CD4-positive, alpha-beta T cell (primary cell): ENCODE results near the gene LLCFC1. TPM values are rescaled to one million over a fixed set of nuclear protein-coding genes. Genes with fewer than 3 reads are reported as not detected.

ENCODE experiments used
- ATAC-seq: fragments of 200-7000 bp; cut with Tn5 transposase; one replicate; pipeline ENCODE4 v1.10.0; 2022; ENCODE audit warnings: mild to moderate bottlenecking; ENCODE audit not compliant: poor library complexity
- CTCF ChIA-PET: fragments of 350-600 bp; sonication (Branson Sonifier 250); formaldehyde crosslinking; loops from one replicate; lab custom pipeline; 2021; ENCODE audit warnings: antibody characterized with exemption, inconsistent platforms; lab: Charles Lee
- POLR2A ChIA-PET: fragments of 350-600 bp; sonication (Branson Sonifier 250); formaldehyde crosslinking; loops from one replicate; lab custom pipeline; 2021; ENCODE audit warnings: antibody characterized with exemption, inconsistent platforms; lab: Charles Lee
- DNase-seq, 14 experiments: peaks; one replicate each; pipeline ENCODE4 v3.0.0-alpha.2; 2013 to 2020; ENCODE audit warnings: mixed read lengths in 2 of 14
- H3K27ac ChIP-seq, 2 donors: one replicate each; pipeline versions ENCODE4 v1.5.1 to v1.7.0; 2013; ENCODE audit warnings: low read length in 2 of 2, low read depth in 1 of 2, mild to moderate bottlenecking in 1 of 2
- H3K27me3 ChIP-seq, 2 experiments: 1 replicate in 1 of 2; 2 replicates in 1 of 2; pipeline versions ENCODE4 v1.6.1 to v1.7.0; 2013; ENCODE audit warnings: low read length in 2 of 2, control low read depth in 1 of 2, mild to moderate bottlenecking in 1 of 2, moderate library complexity in 1 of 2; ENCODE audit not compliant: insufficient read depth in 2 of 2, control insufficient read depth in 1 of 2
- H3K36me3 ChIP-seq: one replicate; pipeline ENCODE4 v1.6.1; 2013; ENCODE audit warnings: low read length, control low read depth; ENCODE audit not compliant: insufficient read depth
- H3K4me1 ChIP-seq: one replicate; pipeline ENCODE4 v1.6.1; 2013; ENCODE audit warnings: low read length, control low read depth; ENCODE audit not compliant: insufficient read depth
- H3K4me3 ChIP-seq: one replicate; pipeline ENCODE4 v1.5.1; 2013; ENCODE audit warnings: mild to moderate bottlenecking, low read length, moderate library complexity
- H3K9me3 ChIP-seq, 2 experiments: 1 replicate in 1 of 2; 2 replicates in 1 of 2; pipeline versions ENCODE4 v1.6.1 to v1.7.0; 2013; ENCODE audit warnings: low read length in 2 of 2, mild to moderate bottlenecking in 2 of 2, control low read depth in 1 of 2, moderate library complexity in 1 of 2; ENCODE audit not compliant: control insufficient read depth in 1 of 2, insufficient read depth in 1 of 2
- H3K27ac Mint-ChIP-seq: one replicate; pipeline ENCODE4 v1.8.0; 2020; ENCODE audit warnings: mixed read lengths
- H3K27me3 Mint-ChIP-seq: one replicate; pipeline ENCODE4 v1.8.0; 2021; ENCODE audit warnings: mixed read lengths
- H3K36me3 Mint-ChIP-seq: one replicate; pipeline ENCODE4 v1.8.0; 2021; ENCODE audit warnings: low read depth, mixed read lengths
- H3K4me1 Mint-ChIP-seq: one replicate; pipeline ENCODE4 v1.8.0; 2021; ENCODE audit warnings: low read depth, mixed read lengths
- H3K4me3 Mint-ChIP-seq: one replicate; pipeline ENCODE4 v1.8.0; 2020; ENCODE audit warnings: mild to moderate bottlenecking, mixed read lengths
- H3K9me3 Mint-ChIP-seq: one replicate; pipeline ENCODE4 v1.8.0; 2020; ENCODE audit warnings: mixed read lengths
- intact Hi-C, 2 experiments: fragments of 100-400 bp; cut with DNase I in 1 of 2; cut with micrococcal nuclease in 1 of 2; formaldehyde crosslinking; loops; one replicate each; pipeline versions ENCODE4 v1.15.1 to v1.9.0; 2023 to 2025; cut with DNase I, micrococcal nuclease
- total RNA-seq, 174 experiments: library from RNA in 2 of 174; stranded (reverse) in 2 of 174; gene quantifications; one replicate each; pipeline ENCODE4 v1.2.3 and lab custom pipeline; 2021 to 2026
- TF ChIP-seq, protein P1 (sequence below): fragments of 200-600 bp; IDR thresholded peaks from one replicate; pipeline ENCODE4 v1.8.0; 2022; ENCODE audit warnings: antibody characterized with exemption, mild to moderate bottlenecking

Gene LLCFC1
- total RNA-seq, 2 experiments from 2014 or later: not detected

DNA sequence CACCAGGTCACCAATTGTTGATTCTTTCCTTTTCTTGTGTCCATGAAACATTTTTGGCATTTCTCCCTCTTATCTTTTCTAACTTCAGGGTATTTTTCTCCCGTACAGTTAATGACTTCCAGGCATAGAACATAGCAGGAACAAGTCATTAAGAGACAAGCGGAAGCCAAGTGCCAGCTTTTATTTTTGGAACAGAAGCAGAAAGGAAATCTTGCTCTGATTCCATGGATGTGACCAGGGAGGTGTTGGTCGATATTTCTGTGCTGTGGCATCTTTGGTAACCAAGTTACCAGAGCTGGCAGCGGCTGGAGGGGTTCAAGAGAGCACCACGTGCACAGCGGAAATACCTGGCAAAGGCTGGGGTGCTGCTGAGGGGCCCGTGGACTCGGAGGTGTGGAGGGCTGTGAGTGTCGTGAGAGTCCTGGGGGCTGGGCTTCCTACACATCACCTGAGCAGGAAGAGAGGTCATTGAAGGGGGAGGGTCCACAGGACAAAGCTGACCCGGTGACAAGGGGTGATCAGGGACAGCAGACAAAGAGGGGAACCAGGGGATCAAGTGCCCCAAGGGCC, 1.8 kb downstream of the LLCFC1 start:
- H3K9me3 ChIP-seq: no peaks in the 10 kb centered on the region
- POLR2A ChIA-PET: no interaction called here
- intact Hi-C loops: no loop called here
- Mint-ChIP-seq H3K4me1 (no peaks in the 10 kb centered on the region), H3K9me3 (no peaks in the 10 kb centered on the region), H3K4me3 (no peak overlapping the region), H3K27ac (no peak overlapping the region), H3K27me3 (peaks cover 19% of the 10 kb centered on the region), H3K36me3 (no peaks in the 10 kb centered on the region)
- ATAC-seq (no peak), DNase-seq (no peak)
- H3K4me1 ChIP-seq: no peaks in the 10 kb centered on the region
- H3K4me3 ChIP-seq: no peak overlapping the region
- CTCF ChIA-PET: no interaction called here
- TF ChIP-seq, protein P1, sequence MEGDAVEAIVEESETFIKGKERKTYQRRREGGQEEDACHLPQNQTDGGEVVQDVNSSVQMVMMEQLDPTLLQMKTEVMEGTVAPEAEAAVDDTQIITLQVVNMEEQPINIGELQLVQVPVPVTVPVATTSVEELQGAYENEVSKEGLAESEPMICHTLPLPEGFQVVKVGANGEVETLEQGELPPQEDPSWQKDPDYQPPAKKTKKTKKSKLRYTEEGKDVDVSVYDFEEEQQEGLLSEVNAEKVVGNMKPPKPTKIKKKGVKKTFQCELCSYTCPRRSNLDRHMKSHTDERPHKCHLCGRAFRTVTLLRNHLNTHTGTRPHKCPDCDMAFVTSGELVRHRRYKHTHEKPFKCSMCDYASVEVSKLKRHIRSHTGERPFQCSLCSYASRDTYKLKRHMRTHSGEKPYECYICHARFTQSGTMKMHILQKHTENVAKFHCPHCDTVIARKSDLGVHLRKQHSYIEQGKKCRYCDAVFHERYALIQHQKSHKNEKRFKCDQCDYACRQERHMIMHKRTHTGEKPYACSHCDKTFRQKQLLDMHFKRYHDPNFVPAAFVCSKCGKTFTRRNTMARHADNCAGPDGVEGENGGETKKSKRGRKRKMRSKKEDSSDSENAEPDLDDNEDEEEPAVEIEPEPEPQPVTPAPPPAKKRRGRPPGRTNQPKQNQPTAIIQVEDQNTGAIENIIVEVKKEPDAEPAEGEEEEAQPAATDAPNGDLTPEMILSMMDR: no peak
- H3K27me3 ChIP-seq: peaks cover 0 to 3% of the 10 kb centered on the region in 2 experiments
- no peaks in the 10 kb centered on the region for H3K36me3 ChIP-seq
- H3K27ac ChIP-seq: no peak overlapping the region

DNA sequence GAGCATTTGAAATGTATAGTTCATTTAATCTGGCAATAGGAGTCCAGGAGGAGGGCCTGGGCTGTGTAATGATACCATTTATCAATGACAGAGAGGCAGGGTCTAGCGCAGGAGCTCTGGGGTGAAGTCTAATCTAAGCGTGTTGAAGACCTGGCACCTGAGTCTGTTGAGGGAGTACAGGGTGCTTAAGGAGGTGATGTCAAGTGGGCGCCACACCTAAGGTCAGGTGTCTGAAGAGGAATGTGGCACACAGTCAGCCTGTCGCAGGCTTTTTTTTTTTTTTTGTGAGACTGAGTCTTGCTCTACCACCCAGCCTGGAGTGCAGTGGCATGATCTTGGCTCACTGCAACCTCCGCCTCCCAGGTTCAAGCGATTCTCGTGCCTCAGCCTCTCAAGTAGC, 2.3 kb downstream of the LLCFC1 start:
- Mint-ChIP-seq H3K4me1 (no peaks in the 10 kb centered on the region), H3K4me3 (no peak overlapping the region), H3K27ac (no peak overlapping the region), H3K36me3 (no peaks in the 10 kb centered on the region), H3K9me3 (no peaks in the 10 kb centered on the region), H3K27me3 (peaks cover 22% of the 10 kb centered on the region)
- Histone ChIP-seq H3K27ac (no peak overlapping the region), H3K9me3 (no peaks in the 10 kb centered on the region), H3K4me1 (no peaks in the 10 kb centered on the region), H3K4me3 (no peak overlapping the region), H3K36me3 (no peaks in the 10 kb centered on the region), H3K27me3 (peaks cover 0 to 3% of the 10 kb centered on the region in 2 experiments)
- ChIA-PET CTCF (no interaction called here), POLR2A (no interaction called here)
- intact Hi-C loops: no loop called here
- ATAC-seq (no peak), DNase-seq (no peak)
- TF ChIP-seq, protein P1: no peak

DNA sequence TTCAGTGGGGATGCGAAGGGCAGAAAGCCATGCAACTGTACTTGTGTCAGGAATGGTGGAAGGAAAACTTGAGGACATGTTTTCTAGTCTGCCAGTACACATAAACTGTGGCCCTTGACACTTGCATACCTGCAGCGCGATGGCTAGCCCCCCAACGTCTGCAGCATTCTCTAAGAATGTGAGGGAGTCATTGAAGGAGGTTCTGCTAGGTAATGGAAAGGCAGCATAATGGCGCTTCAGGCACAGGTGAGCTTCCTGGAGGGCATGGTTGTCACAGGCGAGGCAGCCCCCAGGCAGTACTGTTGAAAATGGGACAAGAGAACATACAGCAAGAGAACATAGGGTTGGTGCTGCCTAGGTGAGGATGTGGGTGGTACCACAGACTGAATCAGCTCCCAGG, 3.5 kb downstream of the LLCFC1 start:
- Histone ChIP-seq H3K4me1 (no peaks in the 10 kb centered on the region), H3K36me3 (no peaks in the 10 kb centered on the region), H3K4me3 (no peak overlapping the region), H3K27ac (no peak overlapping the region), H3K9me3 (no peaks in the 10 kb centered on the region), H3K27me3 (peaks cover 0 to 3% of the 10 kb centered on the region in 2 experiments)
- ChIA-PET POLR2A (no interaction called here), CTCF (no interaction called here)
- no peak overlapping the region for H3K27ac Mint-ChIP-seq
- TF ChIP-seq, protein P1: no peak
- no peak overlapping the region for H3K4me3 Mint-ChIP-seq
- no peaks in the 10 kb centered on the region for H3K4me1 Mint-ChIP-seq
- peaks cover 27% of the 10 kb centered on the region for H3K27me3 Mint-ChIP-seq
- intact Hi-C loops: no loop called here
- DNase-seq (no peak), ATAC-seq (no peak)
- no peaks in the 10 kb centered on the region for H3K9me3 Mint-ChIP-seq
- H3K36me3 Mint-ChIP-seq: no peaks in the 10 kb centered on the region
